K562 (cell line): ENCODE measurements around the gene POU2F3. TPM values are rescaled to one million over a fixed set of nuclear protein-coding genes. Genes with fewer than 3 reads are reported as not detected.

Source experiments
- AFF1 ChIP-seq, 2 experiments: fragments of 450-650 bp; IDR thresholded peaks; 2 replicates each; pipeline ENCODE4 v1.6.1; 2018; ENCODE audit warnings: mild to moderate bottlenecking in 2 of 2, low read depth in 1 of 2; ENCODE audit not compliant: partially characterized antibody in 2 of 2
- CC2D1A ChIP-seq: fragments of 450-650 bp; IDR thresholded peaks from 2 replicates; pipeline ENCODE4 v1.6.1; 2017; ENCODE audit warnings: mild to moderate bottlenecking
- CUX1 ChIP-seq: fragments of 200-800 bp; sonication (Bioruptor generic); IDR thresholded peaks from 2 replicates; pipeline ENCODE4 v1.6.1; 2016; ENCODE audit warnings: missing genetic modification characterization, missing compliant biosample characterization
- E2F8 ChIP-seq: fragments of 450-650 bp; IDR thresholded peaks from 2 replicates; pipeline ENCODE4 v1.7.1; 2018; ENCODE audit warnings: mild to moderate bottlenecking, low read depth; ENCODE audit not compliant: partially characterized antibody
- HMGN3 ChIP-seq: IDR thresholded peaks from 2 replicates; pipeline ENCODE4 v1.6.1; 2011; ENCODE audit warnings: borderline replicate concordance, low read depth, mild to moderate bottlenecking, mixed read lengths, low read length; ENCODE audit not compliant: insufficient read length; ENCODE audit errors: extremely low read depth
- PKNOX1 ChIP-seq: fragments of 450-650 bp; IDR thresholded peaks from 2 replicates; pipeline ENCODE4 v1.6.1; 2016
- PRMT5 ChIP-seq: sonication (generic); formaldehyde crosslinking; IDR thresholded peaks from 2 replicates; pipeline ENCODE4 v1.5.0; 2020; ENCODE audit warnings: missing genetic modification reagents
- ZBTB12 ChIP-seq: fragments of 250-450 bp; sonication (Bioruptor Pico); IDR thresholded peaks from 2 replicates; pipeline ENCODE4 v1.4.0; 2020
- ZNF277 ChIP-seq: fragments of 250-450 bp; sonication (Bioruptor Pico); IDR thresholded peaks from 2 replicates; pipeline ENCODE4 v1.8.0; 2022; ENCODE audit warnings: inconsistent platforms, mild to moderate bottlenecking, moderate library complexity, borderline replicate concordance
- ZNF324 ChIP-seq: fragments of 250-450 bp; sonication (Bioruptor Pico); IDR thresholded peaks from 2 replicates; pipeline ENCODE4 v1.4.0; 2020; ENCODE audit warnings: mild to moderate bottlenecking
- ZNF586 ChIP-seq: fragments of 450-650 bp; formaldehyde crosslinking; conservative IDR thresholded peaks from 2 replicates; pipeline ENCODE4 v1.4.0; 2020; ENCODE audit warnings: mild to moderate bottlenecking, moderate library complexity
- polyA plus RNA-seq, 8 experiments: library from polyadenylated mRNA; depleted of rRNA in 4 of 8; stranded (reverse) in 5 of 8; unstranded in 3 of 8; fragments of >200 nt; fragmentation: Nextera tagmentation in 2 of 8; fragmentation: Illumina TruSeq in 1 of 8; extraction: Ambion mirVana in 2 of 8; extraction: Trizol in 1 of 8; gene quantifications; 2 replicates each; pipeline versions ENCODE4 v1.2.1 to v1.2.3, GENCODE V29; 2011 to 2014; ENCODE audit warnings: inconsistent platforms in 1 of 8, missing spikeins in 1 of 8
- total RNA-seq, 7 experiments: library from RNA; depleted of rRNA in 6 of 7; stranded (reverse); fragments of >200 nt in 6 of 7; fragmentation: Illumina TruSeq in 2 of 7; extraction: Trizol in 2 of 7; gene quantifications; 2 replicates each; pipeline versions ENCODE4 v1.2.1 to v1.2.3, GENCODE V29; 2011 to 2021; ENCODE audit warnings: low replicate concordance in 1 of 7

The POU2F3 gene
- total and polyA plus RNA-seq, 9 of the 15 experiments (the other 6 are each of a cell fraction or from before 2014, with no cell fraction given): not detected

GRCh38 chr11:120339394-120339890 lies 99.5 kb downstream of the POU2F3 start (continued):
- no peak for TF ChIP-seq AFF1 (IDR thresholded peaks at IDR 0.05; ENCODE audit: low read depth in 1 of 2, partially characterized antibody in 2 of 2)
- TF ChIP-seq PKNOX1: peak; percentile 52; the same call in 1 of the 2 replicates
- no peak for TF ChIP-seq ZNF324
- TF ChIP-seq HMGN3: peak; percentile 69
- TF ChIP-seq ZNF586: no peak
- TF ChIP-seq ZNF277 (CRISPR knock-in tag): no peak
- peak; percentile 56 for TF ChIP-seq E2F8
- no peak for TF ChIP-seq PRMT5 (CRISPR knock-in tag)
- TF ChIP-seq ZBTB12: no peak
- peak; percentile 37; the same call in 1 of the 2 replicates for TF ChIP-seq CC2D1A
- no peak for TF ChIP-seq CUX1 (CRISPR knock-in tag)
